HepG2 (cell line): ENCODE results near the gene APOM. TPM values are rescaled to one million over a fixed set of nuclear protein-coding genes. Genes with fewer than 3 reads are reported as not detected.

Experiments used
- ARID3A ChIP-seq: IDR thresholded peaks from 2 replicates; pipeline ENCODE4 v1.6.1; 2012; ENCODE audit warnings: low read depth, low read length, improper control_type of control experiment
- DBP ChIP-seq: sonication (generic); formaldehyde crosslinking; IDR thresholded peaks from 2 replicates; pipeline ENCODE4 v1.4.0; 2020; ENCODE audit warnings: missing genetic modification reagents; ENCODE audit errors: not compliant biosample characterization
- DMAP1 ChIP-seq: IDR thresholded peaks from 2 replicates; pipeline ENCODE4 v1.6.1; 2016
- FOXK2 ChIP-seq: fragments of 450-650 bp; IDR thresholded peaks from 2 replicates; pipeline ENCODE4 v1.6.1; 2016
- GATAD2A ChIP-seq: IDR thresholded peaks from 2 replicates; pipeline ENCODE4 v1.6.1; 2016
- GLMP ChIP-seq: sonication (generic); formaldehyde crosslinking; IDR thresholded peaks from 2 replicates; pipeline ENCODE4 v1.9.0; 2021; ENCODE audit warnings: missing genetic modification reagents, mild to moderate bottlenecking, borderline replicate concordance
- HOXA5 ChIP-seq: sonication (generic); formaldehyde crosslinking; IDR thresholded peaks from 2 replicates; pipeline ENCODE4 v1.4.0; 2020; ENCODE audit warnings: missing genetic modification reagents
- PHF5A ChIP-seq: IDR thresholded peaks from one replicate; pipeline ENCODE4 v1.6.1; 2018; ENCODE audit warnings: low read depth, missing genetic modification reagents; ENCODE audit not compliant: unreplicated experiment
- PRPF4 ChIP-seq: fragments of 200-400 bp; formaldehyde crosslinking; IDR thresholded peaks from 2 replicates; pipeline ENCODE4 v1.6.1; 2016; ENCODE audit warnings: low read length, low read depth; ENCODE audit not compliant: poor library complexity, severe bottlenecking
- RBFOX2 ChIP-seq: fragments of 200-400 bp; formaldehyde crosslinking; IDR thresholded peaks from 2 replicates; pipeline ENCODE4 v1.6.1; 2017; ENCODE audit warnings: low read depth, mild to moderate bottlenecking, low read length
- REPIN1 ChIP-seq: sonication (generic); formaldehyde crosslinking; IDR thresholded peaks from 2 replicates; pipeline ENCODE4 v1.8.0; 2022; ENCODE audit warnings: missing genetic modification reagents, low read depth, mild to moderate bottlenecking, borderline replicate concordance
- RFXANK ChIP-seq: IDR thresholded peaks from 2 replicates; pipeline ENCODE4 v1.6.1; 2016
- TBX3 ChIP-seq: fragments of 450-650 bp; IDR thresholded peaks from 2 replicates; pipeline ENCODE4 v1.6.1; 2017; ENCODE audit warnings: antibody characterized with exemption, mild to moderate bottlenecking, inconsistent platforms, borderline replicate concordance
- THRA ChIP-seq: sonication (generic); formaldehyde crosslinking; IDR thresholded peaks from 2 replicates; pipeline ENCODE4 v1.4.0; 2020; ENCODE audit warnings: missing genetic modification reagents, borderline replicate concordance
- ZC3H13 ChIP-seq: sonication (generic); formaldehyde crosslinking; IDR thresholded peaks from 2 replicates; pipeline ENCODE4 v1.8.1; 2023; ENCODE audit warnings: mild to moderate bottlenecking, missing genetic modification reagents, moderate library complexity
- ZNF619 ChIP-seq: sonication (generic); formaldehyde crosslinking; IDR thresholded peaks from 2 replicates; pipeline ENCODE4 v1.4.0; 2020; ENCODE audit warnings: mild to moderate bottlenecking, missing genetic modification reagents
- polyA plus RNA-seq, 8 experiments: library from polyadenylated mRNA; depleted of rRNA in 3 of 8; stranded (reverse) in 7 of 8; unstranded in 1 of 8; fragments of >200 nt; fragmentation: Illumina TruSeq in 4 of 8; extraction: Trizol in 4 of 8; gene quantifications; 2 replicates each; pipeline versions ENCODE4 v1.2.1 to v1.2.3, GENCODE V29; 2011 to 2016; ENCODE audit warnings: low read depth in 4 of 8, missing spikeins in 1 of 8, mixed read lengths in 1 of 8; ENCODE audit not compliant: insufficient read depth in 1 of 8
- total RNA-seq, 5 experiments: library from RNA; depleted of rRNA; stranded (reverse); fragments of >200 nt; fragmentation: Illumina TruSeq; extraction: Trizol; gene quantifications; 2 replicates each; pipeline ENCODE4 v1.2.3, GENCODE V29; 2016; ENCODE audit warnings: low read depth in 1 of 5
- TF ChIP-seq, protein P1 (sequence below): sonication (generic); formaldehyde crosslinking; IDR thresholded peaks from 2 replicates; pipeline ENCODE4 v1.4.0; 2020; ENCODE audit warnings: missing genetic modification reagents

The APOM gene
- total and polyA plus RNA-seq, 2 of the 13 experiments (the other 11 are each of a cell fraction or from before 2014, with no cell fraction given): 98.2 to 1,140 TPM

DNA sequence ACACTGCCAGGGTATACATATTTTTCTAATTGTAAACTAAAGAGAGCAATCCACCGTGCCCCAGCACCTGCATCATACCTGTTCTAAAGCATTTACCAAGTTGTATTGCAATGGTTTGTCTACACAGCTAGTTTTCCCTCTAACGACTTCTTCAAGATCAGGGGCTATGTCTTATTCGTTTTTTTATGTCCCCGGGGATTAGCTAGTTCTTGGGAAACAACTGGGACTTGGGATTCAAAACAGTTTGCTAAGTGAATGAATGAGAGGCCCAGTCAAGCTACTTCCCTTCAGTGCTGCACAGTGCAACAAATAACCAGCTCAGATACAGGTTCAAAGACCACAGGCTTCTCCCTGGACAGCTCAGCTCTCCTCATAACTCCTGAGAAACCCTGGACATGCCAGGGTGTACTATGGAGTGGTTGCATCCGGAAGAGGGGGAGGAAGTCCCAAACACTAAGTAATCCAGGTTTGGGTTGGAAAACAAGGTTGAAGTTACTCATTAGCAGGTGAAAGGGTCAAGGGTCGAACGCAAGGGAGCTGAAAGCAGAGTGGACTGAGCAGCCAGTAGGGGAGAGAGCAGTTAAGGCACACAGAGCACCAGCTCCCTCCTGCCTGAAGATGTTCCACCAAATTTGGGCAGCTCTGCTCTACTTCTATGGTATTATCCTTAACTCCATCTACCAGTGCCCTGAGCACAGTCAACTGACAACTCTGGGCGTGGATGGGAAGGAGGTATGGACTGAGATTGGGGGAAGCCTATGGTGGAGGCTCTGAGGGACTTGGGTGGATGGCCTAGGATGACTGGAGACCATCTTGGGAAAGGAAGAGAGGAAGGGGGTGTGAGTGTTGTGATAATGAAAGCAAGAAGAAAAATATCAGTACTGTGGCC lies at the start of gene APOM (continued):
- TF ChIP-seq DBP (no peak), ARID3A (peak; percentile 14; the same call in 1 of the 2 replicates), THRA (CRISPR knock-in tag) (peak; percentile 80; the same call in 1 of the 2 replicates), PRPF4 (no peak), ZC3H13 (CRISPR knock-in tag) (no peak; the same call in 1 of the 2 replicates), PHF5A (CRISPR knock-in tag) (peak; percentile 100), RFXANK (CRISPR knock-in tag) (no peak), GLMP (CRISPR knock-in tag) (no peak), REPIN1 (peak; percentile 96), FOXK2 (peak; percentile 97), HOXA5 (peak; percentile 69; the same call in 1 of the 2 replicates), TBX3 (0 out of 2 replicates have a peak, but pooled peaks have one; percentile 36), DMAP1 (CRISPR knock-in tag) (peak; percentile 79), GATAD2A (CRISPR knock-in tag) (peak; percentile 99), RBFOX2 (peak; percentile 81), ZNF619 (0 out of 2 replicates have a peak, but pooled peaks have one; percentile 17)
- TF ChIP-seq, protein P1, sequence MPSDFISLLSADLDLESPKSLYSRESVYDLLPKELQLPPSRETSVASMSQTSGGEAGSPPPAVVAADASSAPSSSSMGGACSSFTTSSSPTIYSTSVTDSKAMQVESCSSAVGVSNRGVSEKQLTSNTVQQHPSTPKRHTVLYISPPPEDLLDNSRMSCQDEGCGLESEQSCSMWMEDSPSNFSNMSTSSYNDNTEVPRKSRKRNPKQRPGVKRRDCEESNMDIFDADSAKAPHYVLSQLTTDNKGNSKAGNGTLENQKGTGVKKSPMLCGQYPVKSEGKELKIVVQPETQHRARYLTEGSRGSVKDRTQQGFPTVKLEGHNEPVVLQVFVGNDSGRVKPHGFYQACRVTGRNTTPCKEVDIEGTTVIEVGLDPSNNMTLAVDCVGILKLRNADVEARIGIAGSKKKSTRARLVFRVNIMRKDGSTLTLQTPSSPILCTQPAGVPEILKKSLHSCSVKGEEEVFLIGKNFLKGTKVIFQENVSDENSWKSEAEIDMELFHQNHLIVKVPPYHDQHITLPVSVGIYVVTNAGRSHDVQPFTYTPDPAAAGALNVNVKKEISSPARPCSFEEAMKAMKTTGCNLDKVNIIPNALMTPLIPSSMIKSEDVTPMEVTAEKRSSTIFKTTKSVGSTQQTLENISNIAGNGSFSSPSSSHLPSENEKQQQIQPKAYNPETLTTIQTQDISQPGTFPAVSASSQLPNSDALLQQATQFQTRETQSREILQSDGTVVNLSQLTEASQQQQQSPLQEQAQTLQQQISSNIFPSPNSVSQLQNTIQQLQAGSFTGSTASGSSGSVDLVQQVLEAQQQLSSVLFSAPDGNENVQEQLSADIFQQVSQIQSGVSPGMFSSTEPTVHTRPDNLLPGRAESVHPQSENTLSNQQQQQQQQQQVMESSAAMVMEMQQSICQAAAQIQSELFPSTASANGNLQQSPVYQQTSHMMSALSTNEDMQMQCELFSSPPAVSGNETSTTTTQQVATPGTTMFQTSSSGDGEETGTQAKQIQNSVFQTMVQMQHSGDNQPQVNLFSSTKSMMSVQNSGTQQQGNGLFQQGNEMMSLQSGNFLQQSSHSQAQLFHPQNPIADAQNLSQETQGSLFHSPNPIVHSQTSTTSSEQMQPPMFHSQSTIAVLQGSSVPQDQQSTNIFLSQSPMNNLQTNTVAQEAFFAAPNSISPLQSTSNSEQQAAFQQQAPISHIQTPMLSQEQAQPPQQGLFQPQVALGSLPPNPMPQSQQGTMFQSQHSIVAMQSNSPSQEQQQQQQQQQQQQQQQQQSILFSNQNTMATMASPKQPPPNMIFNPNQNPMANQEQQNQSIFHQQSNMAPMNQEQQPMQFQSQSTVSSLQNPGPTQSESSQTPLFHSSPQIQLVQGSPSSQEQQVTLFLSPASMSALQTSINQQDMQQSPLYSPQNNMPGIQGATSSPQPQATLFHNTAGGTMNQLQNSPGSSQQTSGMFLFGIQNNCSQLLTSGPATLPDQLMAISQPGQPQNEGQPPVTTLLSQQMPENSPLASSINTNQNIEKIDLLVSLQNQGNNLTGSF: peak; percentile 79
